NCI-H1048 (cell line): Measurements from ENCODE around the gene ATP8B1.
A peak's percentile ranks its signal among the peaks of the same experiment; 100 is the strongest.
"Not testable (repeated sequence)": the region's sequence is repeated elsewhere in the genome, so short reads cannot be mapped to it uniquely, and the experiment has no call there.

Experiments used
- DNase-seq: peaks from one replicate; lab custom pipeline; 2025; lab: John Stamatoyannopoulos, UW

Gene ATP8B1

DNA sequence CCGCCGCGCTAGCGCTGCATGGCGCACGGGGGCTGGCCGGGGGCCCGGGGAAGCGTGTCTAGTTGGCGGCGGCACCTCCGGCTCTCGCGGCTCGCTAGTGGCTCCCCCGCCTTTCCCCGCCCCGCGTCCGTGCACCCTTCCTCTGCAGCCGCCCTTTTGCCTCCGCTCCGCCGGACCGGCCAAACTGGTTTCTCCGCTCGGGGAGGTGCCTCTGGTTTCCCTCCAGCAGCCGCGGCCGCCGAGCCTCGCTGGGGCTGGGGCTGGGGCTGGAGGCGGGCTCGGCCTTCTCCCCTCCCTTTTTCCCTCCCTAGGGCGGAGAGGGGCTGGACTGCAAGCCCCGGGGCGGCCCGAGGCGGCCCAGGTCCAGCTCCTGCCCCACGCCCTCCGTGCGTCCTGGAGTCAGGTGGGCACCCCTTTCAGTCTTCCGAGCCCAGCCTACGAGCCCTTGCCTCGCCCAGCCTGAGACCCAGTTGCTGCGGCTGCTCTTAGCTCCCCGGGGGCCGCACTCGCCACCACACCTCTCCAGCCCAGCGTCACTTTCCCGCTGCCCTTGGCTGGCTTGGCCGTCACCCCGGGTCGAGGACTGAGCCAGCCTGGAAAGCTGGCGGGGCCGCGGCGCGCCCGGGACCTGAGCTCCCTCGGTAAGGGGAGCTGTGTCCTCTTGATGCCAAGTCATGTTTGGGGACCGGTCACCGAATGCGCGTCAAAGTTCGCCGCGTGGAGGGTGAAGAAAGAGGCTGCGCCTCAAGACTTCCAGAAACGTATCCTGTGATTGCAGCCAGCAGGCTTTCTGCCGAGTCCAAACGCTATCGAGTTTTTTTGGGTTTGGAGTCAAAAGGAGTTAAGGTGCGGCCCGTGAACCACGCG lies at the start of gene ATP8B1:
ATP8B1 (minus strand) TSS at position 213 of the 867 bp plus-strand sequence. CDS start 71,508 bp downstream, outside the sequence.
- DNase-seq: peak; percentile 79

DNA sequence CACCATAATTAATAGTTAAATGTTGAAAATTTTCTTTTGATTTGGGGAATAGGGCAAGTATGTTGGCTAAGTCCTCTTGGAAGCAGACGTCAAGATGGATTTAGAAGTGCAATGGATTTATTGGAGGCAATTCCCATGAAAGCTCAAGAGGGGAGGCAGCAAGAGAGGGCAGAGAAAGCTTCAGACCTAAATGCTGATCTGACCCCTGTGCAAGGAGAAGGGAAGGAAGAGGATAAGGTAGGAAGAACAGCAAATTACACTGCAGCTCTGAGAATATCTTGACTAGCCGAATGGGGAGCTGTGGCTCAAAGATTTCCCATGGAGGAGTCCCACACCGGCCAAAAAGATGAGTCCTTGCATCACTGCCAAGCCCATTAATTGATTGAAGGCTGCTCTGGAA lies 46.9 kb upstream of the ATP8B1 start:
- no peak for DNase-seq

GRCh38 chr18:57848374-57848773 lies 45.3 kb upstream of the ATP8B1 start:
- not testable (repeated sequence) for DNase-seq

GRCh38 chr18:57847431-57847830 lies 44.3 kb upstream of the ATP8B1 start:
- DNase-seq: not testable (repeated sequence)

DNA sequence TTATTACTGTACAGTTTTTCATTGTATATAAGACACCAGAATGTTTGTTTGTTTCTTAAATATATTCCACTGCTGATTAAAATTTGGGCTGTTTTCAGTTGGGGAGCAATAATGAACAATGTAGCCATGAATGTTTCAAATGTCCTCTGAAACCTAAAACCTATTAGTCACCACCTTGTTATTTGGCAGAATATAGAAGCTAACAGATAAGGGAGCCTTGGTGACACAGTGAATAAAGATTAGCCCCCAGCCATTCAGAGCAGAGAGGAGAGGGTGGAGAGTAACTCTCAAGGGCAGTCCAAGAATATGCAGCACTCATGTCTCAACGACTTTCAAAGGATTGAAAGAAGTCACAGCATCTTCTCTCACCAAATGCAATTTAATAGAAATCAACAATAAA lies 43.1 kb upstream of the ATP8B1 start:
- DNase-seq: no peak

- DNase-seq: no peak
Measured at GRCh38 chr18:57845605-57846074, 42.5 kb upstream of the ATP8B1 start.

DNA sequence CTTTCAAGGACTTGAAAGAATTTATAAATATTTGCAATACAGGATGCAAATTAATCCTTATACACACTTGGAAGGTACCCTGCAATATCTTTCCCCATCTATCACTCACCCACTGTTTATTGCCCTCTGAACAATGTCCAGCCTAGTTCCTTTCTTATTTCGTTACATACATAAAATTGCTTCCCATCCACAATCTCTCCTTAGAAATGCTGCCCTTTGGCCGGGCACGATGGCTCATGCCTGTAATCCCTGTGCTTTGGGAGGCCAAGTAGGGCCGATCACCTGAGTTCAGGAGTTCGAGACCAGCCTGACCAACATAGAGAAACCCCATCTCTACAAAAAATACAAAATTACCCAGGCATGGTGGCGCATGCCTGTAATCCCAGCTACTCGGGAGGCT lies 41.2 kb upstream of the ATP8B1 start:
- DNase-seq: no peak

GRCh38 chr18:57843386-57843785 lies 40.3 kb upstream of the ATP8B1 start:
- no peak for DNase-seq

- no peak for DNase-seq
Measured at GRCh38 chr18:57841568-57841967, 38.5 kb upstream of the ATP8B1 start.

DNA sequence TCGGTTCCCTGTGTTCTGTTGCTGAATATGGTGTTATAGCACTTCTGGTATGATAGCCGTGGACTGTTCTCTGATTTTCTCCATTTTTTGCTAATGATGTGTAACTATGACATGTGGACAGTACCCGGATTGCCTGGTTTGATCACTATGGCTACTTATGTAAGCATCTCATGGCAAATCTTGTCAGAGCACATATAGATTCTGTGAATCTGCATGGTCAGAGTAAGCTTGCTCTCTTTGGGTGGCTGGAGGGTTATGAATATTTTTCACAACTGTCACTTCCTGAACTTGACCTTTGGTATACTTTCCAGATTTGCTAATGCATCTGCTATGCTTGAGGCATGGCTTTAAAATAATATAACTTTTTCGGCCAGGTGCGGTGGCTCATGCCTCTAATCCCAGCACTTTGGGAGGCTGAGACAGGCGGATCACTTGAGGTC lies 36.8 kb upstream of the ATP8B1 start:
- no peak for DNase-seq

- DNase-seq: no peak
Measured at GRCh38 chr18:57837917-57838548, 34.9 kb upstream of the ATP8B1 start.

DNA sequence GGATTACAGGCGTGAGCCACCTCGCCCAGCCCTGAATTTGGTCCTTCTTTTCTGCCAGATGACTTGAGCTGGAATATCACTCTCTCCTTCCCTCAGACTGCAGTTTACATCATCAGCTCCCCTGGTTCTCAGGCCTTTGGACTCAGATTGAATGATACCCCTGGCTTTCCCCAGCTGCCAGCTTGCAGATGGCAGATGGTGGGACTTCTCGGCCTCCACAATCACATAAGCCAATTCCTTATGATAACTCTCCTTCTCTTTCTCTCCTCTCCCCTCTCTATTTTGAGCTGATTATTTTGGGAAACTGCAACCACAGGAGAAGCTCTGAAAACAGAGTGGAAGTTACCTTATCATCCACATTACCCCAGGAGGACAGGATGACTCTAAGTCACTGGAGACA lies 33.4 kb upstream of the ATP8B1 start:
- DNase-seq: no peak

DNA sequence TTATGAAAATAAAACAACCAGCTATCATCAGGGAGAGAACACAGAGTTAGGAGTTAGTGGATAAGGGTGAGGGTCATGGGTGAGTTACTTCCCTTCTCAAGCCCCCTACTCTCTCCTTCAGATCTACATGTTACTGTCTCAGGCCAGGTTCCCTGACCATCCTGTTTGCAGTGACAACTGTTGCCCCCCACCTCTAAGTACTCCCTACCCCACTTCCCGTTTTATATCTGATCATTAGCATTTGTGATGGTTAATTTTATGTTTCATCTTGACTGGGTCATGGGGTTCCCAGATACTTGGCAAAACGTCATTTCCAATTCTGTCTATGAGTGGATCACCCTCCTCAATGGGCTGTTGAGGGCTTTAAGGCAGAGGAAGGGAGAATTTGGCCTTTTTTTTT lies 32.8 kb upstream of the ATP8B1 start:
- DNase-seq: no peak

- no peak for DNase-seq
Measured at GRCh38 chr18:57834616-57835015, 31.5 kb upstream of the ATP8B1 start.

GRCh38 chr18:57833441-57834101 lies 30.5 kb upstream of the ATP8B1 start:
- no peak for DNase-seq

- no peak for DNase-seq
Measured at GRCh38 chr18:57832730-57833129, 29.6 kb upstream of the ATP8B1 start.

DNA sequence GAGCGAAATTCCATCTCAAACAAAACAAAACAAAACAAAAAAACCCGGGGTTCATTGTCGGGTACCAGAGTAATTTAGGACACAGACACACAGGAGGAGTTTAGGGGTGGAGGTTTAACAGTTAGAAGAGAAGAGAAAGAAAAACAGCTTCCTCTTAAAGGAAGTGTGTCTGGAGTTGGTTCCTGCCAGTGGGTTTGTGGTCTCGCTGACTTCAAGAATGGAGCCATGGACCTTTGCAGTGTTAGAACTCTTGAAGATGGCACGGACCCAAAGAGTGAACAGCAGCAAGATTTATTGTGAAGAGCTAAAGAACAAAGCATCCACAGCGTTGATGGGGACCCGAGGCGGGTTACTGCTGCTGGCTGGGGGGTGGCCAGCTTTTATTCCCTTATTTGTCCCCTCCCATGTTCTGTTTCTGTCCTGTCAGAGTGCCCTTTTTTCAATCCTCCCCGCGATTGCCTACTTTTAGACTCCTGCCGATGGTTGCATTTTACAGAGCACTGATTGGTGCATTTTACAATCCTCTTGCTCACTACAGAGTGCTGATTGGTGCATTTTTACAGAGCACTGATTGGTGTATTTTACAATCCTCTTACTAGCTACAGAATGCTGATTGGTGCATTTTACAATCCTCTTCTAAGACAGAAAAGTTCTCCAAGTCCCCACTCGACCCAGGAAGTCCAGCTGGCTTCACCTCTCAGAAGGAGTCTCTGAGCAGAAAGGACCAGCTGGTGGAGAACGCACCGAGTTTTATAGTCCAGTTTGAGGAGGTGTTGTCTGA lies 28.7 kb upstream of the ATP8B1 start:
- no peak for DNase-seq

- no peak for DNase-seq
Measured at GRCh38 chr18:57827646-57828045, 24.5 kb upstream of the ATP8B1 start.

- DNase-seq: no peak
Measured at GRCh38 chr18:57826252-57826651, 23.1 kb upstream of the ATP8B1 start.

GRCh38 chr18:57820583-57820982 lies 17.5 kb upstream of the ATP8B1 start:
- DNase-seq: not testable (repeated sequence)

- DNase-seq: no peak
Measured at GRCh38 chr18:57819671-57820460, 16.8 kb upstream of the ATP8B1 start.
